ENCODE results near the gene CLSTN3.
A peak's percentile ranks its signal among the peaks of the same experiment; 100 is the strongest.

Gene CLSTN3

GRCh38 chr12:7206691-7207090 lies 76.5 kb downstream of the CLSTN3 start:
- TF ChIP-seq EZH2phosphoT487 (IDR thresholded peaks at IDR 0.05; ENCODE audit: borderline replicate concordance, low read length): no peak
- TF ChIP-seq CTCF (IDR thresholded peaks at IDR 0.05; ENCODE audit: low read depth, low read length, poor library complexity, severe bottlenecking): no peak
- H3K9me3 ChIP-seq (ENCODE audit: control insufficient read depth, insufficient read depth, low read length): no peaks in the 10 kb centered on the region
- no peaks in the 10 kb centered on the region for H3K9me2 ChIP-seq (replicated peaks; ENCODE audit: control insufficient read depth, low read length)
- no peaks in the 10 kb centered on the region for H3F3A ChIP-seq (ENCODE audit: control insufficient read depth, insufficient read depth)
- peaks cover 100% of the 10 kb centered on the region for H3K36me3 ChIP-seq (ENCODE audit: control insufficient read depth, low read length)
- H3K4me3 ChIP-seq (ENCODE audit: low read length): no peak overlapping the region
- H3K4me1 ChIP-seq (ENCODE audit: control insufficient read depth, low read length): peaks cover 29% of the 10 kb centered on the region
- H3K27me3 ChIP-seq (ENCODE audit: control insufficient read depth, low read length): no peaks in the 10 kb centered on the region
- H4K20me1 ChIP-seq (ENCODE audit: control insufficient read depth, insufficient read depth, low read depth, low read length): no peaks in the 10 kb centered on the region
- H3K4me2 ChIP-seq (ENCODE audit: low read length): peak overlapping the region; percentile 19
- peak overlapping the region; percentile 10 for H3K27ac ChIP-seq (ENCODE audit: low read depth, low read length)
- H3K79me2 ChIP-seq (ENCODE audit: control insufficient read depth, low read length): no peaks in the 10 kb centered on the region

- TF ChIP-seq CTCF (IDR thresholded peaks at IDR 0.05; ENCODE audit: low read depth, low read length, poor library complexity, severe bottlenecking) (no peak), EZH2phosphoT487 (IDR thresholded peaks at IDR 0.05; ENCODE audit: borderline replicate concordance, low read length) (no peak)
- Histone ChIP-seq H3K27ac (ENCODE audit: low read depth, low read length) (no peak overlapping the region), H3K36me3 (ENCODE audit: control insufficient read depth, low read length) (peaks cover 94% of the 10 kb centered on the region)
Measured at GRCh38 chr12:7207866-7208625, 77.9 kb downstream of the CLSTN3 start.

More at GRCh38 chr12:7207866-7208625, 77.9 kb downstream of the CLSTN3 start:
- no peaks in the 10 kb centered on the region for H3K27me3 ChIP-seq (ENCODE audit: control insufficient read depth, low read length)
- peaks cover 28% of the 10 kb centered on the region for H3K4me1 ChIP-seq (ENCODE audit: control insufficient read depth, low read length)
- H4K20me1 ChIP-seq (ENCODE audit: control insufficient read depth, insufficient read depth, low read depth, low read length): no peaks in the 10 kb centered on the region
- H3K4me3 ChIP-seq (ENCODE audit: low read length): no peak overlapping the region
- H3F3A ChIP-seq (ENCODE audit: control insufficient read depth, insufficient read depth): no peaks in the 10 kb centered on the region
- H3K79me2 ChIP-seq (ENCODE audit: control insufficient read depth, low read length): no peaks in the 10 kb centered on the region
- H3K4me2 ChIP-seq (ENCODE audit: low read length): no peak overlapping the region
- H3K9me2 ChIP-seq (replicated peaks; ENCODE audit: control insufficient read depth, low read length): no peaks in the 10 kb centered on the region
- peaks cover 3% of the 10 kb centered on the region; the same call in 1 of the 2 replicates for H3K9me3 ChIP-seq (ENCODE audit: control insufficient read depth, insufficient read depth, low read length)
